Type B pancreatic cell (in vitro differentiated cells): ENCODE data around the gene FOLR2. TPM values are rescaled to one million over a fixed set of nuclear protein-coding genes. Genes with fewer than 3 reads are reported as not detected.
"Not testable (repeated sequence)": the region's sequence is repeated elsewhere in the genome, so short reads cannot be mapped to it uniquely, and the experiment has no call there.

ENCODE experiments used
- DNase-seq: peaks from one replicate; pipeline ENCODE4 v3.0.0; 2021; ENCODE audit warnings: mixed read lengths; ENCODE audit not compliant: unreplicated experiment; ENCODE audit errors: extremely low spot score
- H3K27ac Mint-ChIP-seq: 2 replicates; pipeline ENCODE4 v1.8.0; 2021; ENCODE audit warnings: mild to moderate bottlenecking, mixed read lengths
- H3K27me3 Mint-ChIP-seq: 2 replicates; pipeline ENCODE4 v1.8.0; 2021; ENCODE audit warnings: mixed read lengths
- H3K36me3 Mint-ChIP-seq: 2 replicates; pipeline ENCODE4 v1.8.0; 2021; ENCODE audit warnings: mixed read lengths
- H3K4me1 Mint-ChIP-seq: one replicate; pipeline ENCODE4 v1.8.0; 2021; ENCODE audit warnings: mixed read lengths; ENCODE audit not compliant: unreplicated experiment
- H3K4me3 Mint-ChIP-seq: 2 replicates; pipeline ENCODE4 v1.8.0; 2021; ENCODE audit warnings: mild to moderate bottlenecking, mixed read lengths
- H3K9me3 Mint-ChIP-seq: 2 replicates; pipeline ENCODE4 v1.8.0; 2021; ENCODE audit warnings: mixed read lengths
- CTCF ChIP-seq: fragments of 200-600 bp; sonication (generic); conservative IDR thresholded peaks from 2 replicates; pipeline ENCODE4 v1.5.0; 2021; ENCODE audit warnings: antibody characterized with exemption, mild to moderate bottlenecking
- total RNA-seq: library from RNA; stranded (reverse); gene quantifications from 2 replicates; pipeline ENCODE4 v1.2.1, GENCODE V29; 2021; ENCODE audit warnings: low replicate concordance

FOLR2 gene
- total RNA-seq, 1 donor from 2014 or later: not detected

- Mint-ChIP-seq H3K36me3 (no peaks in the 10 kb centered on the region), H3K4me3 (no peak overlapping the region), H3K9me3 (no peaks in the 10 kb centered on the region), H3K4me1 (no peaks in the 10 kb centered on the region), H3K27ac (no peak overlapping the region), H3K27me3 (peaks cover 22% of the 10 kb centered on the region)
- no peak for TF ChIP-seq CTCF
- no peak for DNase-seq
These were observed 42.9 kb downstream of the FOLR2 start for GRCh38 chr11:72259490-72259889.

GRCh38 chr11:72260574-72260973, 44.0 kb downstream of the FOLR2 start:
- no peaks in the 10 kb centered on the region for H3K9me3 Mint-ChIP-seq
- no peak for DNase-seq
- no peaks in the 10 kb centered on the region for H3K36me3 Mint-ChIP-seq
- no peak for TF ChIP-seq CTCF
- H3K27ac Mint-ChIP-seq: no peak overlapping the region
- H3K27me3 Mint-ChIP-seq: peaks cover 15% of the 10 kb centered on the region
- no peak overlapping the region for H3K4me3 Mint-ChIP-seq
- H3K4me1 Mint-ChIP-seq: no peaks in the 10 kb centered on the region

- Mint-ChIP-seq H3K4me3 (no peak overlapping the region), H3K36me3 (no peaks in the 10 kb centered on the region), H3K27me3 (peaks cover 9% of the 10 kb centered on the region), H3K27ac (no peak overlapping the region), H3K9me3 (no peaks in the 10 kb centered on the region), H3K4me1 (no peaks in the 10 kb centered on the region)
- DNase-seq: no peak
- TF ChIP-seq CTCF: no peak
These were observed 46.8 kb downstream of the FOLR2 start for GRCh38 chr11:72263361-72263760.

DNA sequence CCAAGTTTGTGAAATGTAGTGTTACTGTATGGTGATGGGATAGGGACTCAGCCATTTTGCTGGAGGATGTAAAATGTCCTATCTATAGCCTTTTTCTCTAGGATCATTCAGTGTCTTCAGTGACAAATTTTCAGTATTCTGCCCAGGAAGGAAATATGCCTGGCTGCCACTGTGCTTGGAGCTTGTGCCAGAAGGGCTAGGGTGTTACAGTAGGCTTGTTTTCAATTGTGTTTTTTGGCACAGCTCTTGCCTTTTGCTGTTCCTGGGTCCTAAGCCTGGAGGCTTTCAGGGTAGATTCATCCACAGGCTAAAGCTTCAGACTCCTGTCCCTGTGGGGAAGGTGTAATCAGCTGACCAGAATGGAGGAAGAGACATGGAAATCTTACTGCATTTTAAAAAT, 49.4 kb downstream of the FOLR2 start:
- Mint-ChIP-seq H3K27ac (no peak overlapping the region), H3K4me1 (no peaks in the 10 kb centered on the region), H3K9me3 (no peaks in the 10 kb centered on the region), H3K36me3 (no peaks in the 10 kb centered on the region), H3K4me3 (no peak overlapping the region), H3K27me3 (peaks cover 5% of the 10 kb centered on the region)
- no peak for DNase-seq
- no peak for TF ChIP-seq CTCF

- H3K4me3 Mint-ChIP-seq, H3K36me3 Mint-ChIP-seq, DNase-seq, H3K4me1 Mint-ChIP-seq, H3K9me3 Mint-ChIP-seq, H3K27ac Mint-ChIP-seq, H3K27me3 Mint-ChIP-seq: not testable (repeated sequence)
These were observed 50.4 kb downstream of the FOLR2 start for GRCh38 chr11:72266960-72267359.

GRCh38 chr11:72267956-72268617, 51.5 kb downstream of the FOLR2 start:
- Mint-ChIP-seq H3K27ac (no peak overlapping the region), H3K27me3 (peaks cover 8% of the 10 kb centered on the region), H3K9me3 (no peaks in the 10 kb centered on the region), H3K36me3 (no peaks in the 10 kb centered on the region), H3K4me1 (no peaks in the 10 kb centered on the region), H3K4me3 (no peak overlapping the region)
- TF ChIP-seq CTCF: no peak
- no peak for DNase-seq

Other genes with a start within 250 kb of the FOLR2 start
- gene IL18BP, start 217.9 kb upstream of the FOLR2 start, total RNA-seq: 10.6 and 15.7 TPM in 2 replicates
- 183 and 225 TPM in 2 replicates for gene NUMA1, start 136.3 kb upstream of the FOLR2 start, total RNA-seq
- 7.9 and 14.7 TPM in 2 replicates for gene LRRC51, start 135.9 kb upstream of the FOLR2 start, total RNA-seq
- gene LAMTOR1, start 113.5 kb upstream of the FOLR2 start, total RNA-seq: 73.0 and 93.8 TPM in 2 replicates
- not detected in 2 replicates for gene TOMT, start 110.9 kb upstream of the FOLR2 start, total RNA-seq
- 45.5 and 47.9 TPM in 2 replicates for gene ANAPC15, start 104.1 kb upstream of the FOLR2 start, total RNA-seq
- gene FOLR3, start 81.1 kb upstream of the FOLR2 start, total RNA-seq: not detected in 2 replicates
- gene FOLR1, start 24.7 kb upstream of the FOLR2 start, total RNA-seq: 2.7 and 6.7 TPM in 2 replicates
- gene INPPL1, start 8.0 kb downstream of the FOLR2 start, total RNA-seq: 179 and 231 TPM in 2 replicates
- gene PHOX2A, start 27.4 kb downstream of the FOLR2 start, total RNA-seq: 2.8 and 3.0 TPM in 2 replicates
- gene CLPB, start 217.7 kb downstream of the FOLR2 start, total RNA-seq: 17.1 and 19.8 TPM in 2 replicates